H1 (cell line): ENCODE measurements around the gene LPCAT1. TPM values are rescaled to one million over a fixed set of nuclear protein-coding genes. Genes with fewer than 3 reads are reported as not detected.

Experiments used
- CTCF ChIA-PET: fragments of 300-600 bp; sonication (Branson Sonifier 250); formaldehyde crosslinking; loops from one replicate; lab custom pipeline; 2021; ENCODE audit not compliant: partially characterized antibody; lab: Charles Lee
- POLR2A ChIA-PET: fragments of 300-600 bp; sonication (Branson Sonifier 250); formaldehyde crosslinking; loops from one replicate; lab custom pipeline; 2021; ENCODE audit warnings: inconsistent platforms; ENCODE audit not compliant: partially characterized antibody; lab: Charles Lee
- DNase-seq, 2 experiments: peaks; one replicate each; pipeline versions ENCODE4 v3.0.0 to v3.0.0-alpha.2; 2010 to 2022; ENCODE audit warnings: low spot score in 2 of 2, low read depth in 1 of 2, mixed read lengths in 1 of 2
- FAIRE-seq: peaks from 2 replicates; lab custom pipeline; 2011; peaks lifted over from hg19 to GRCh38; lab: Jason Lieb, UNC
- H2AFZ ChIP-seq: 2 replicates; pipeline ENCODE4 v1.8.1; 2012; ENCODE audit warnings: low read length, inconsistent platforms
- H2AK5ac ChIP-seq: 2 replicates; pipeline ENCODE4 v1.6.1; 2013; ENCODE audit warnings: low read depth, low read length
- H2BK120ac ChIP-seq: replicated peaks from 2 replicates; pipeline ENCODE3; 2013; ENCODE audit warnings: low read depth, low read length, inconsistent platforms
- H2BK12ac ChIP-seq: 2 replicates; pipeline ENCODE4 v1.6.1; 2013; ENCODE audit warnings: low read depth, low read length
- H2BK15ac ChIP-seq: 2 replicates; pipeline ENCODE4 v1.6.1; 2013; ENCODE audit warnings: low read length
- H2BK20ac ChIP-seq: 2 replicates; pipeline ENCODE4 v1.6.1; 2013; ENCODE audit warnings: low read length
- H2BK5ac ChIP-seq: 2 replicates; pipeline ENCODE4 v1.6.1; 2013; ENCODE audit warnings: low read depth, low read length
- H3K14ac ChIP-seq: 2 replicates; pipeline ENCODE4 v1.6.1; 2013; ENCODE audit warnings: inconsistent platforms; ENCODE audit not compliant: insufficient read length
- H3K18ac ChIP-seq: 2 replicates; pipeline ENCODE4 v1.6.1; 2013; ENCODE audit warnings: low read length; ENCODE audit errors: extremely low read depth
- H3K23ac ChIP-seq: 2 replicates; pipeline ENCODE4 v1.6.1; 2013; ENCODE audit warnings: inconsistent platforms; ENCODE audit not compliant: insufficient read length
- H3K23me2 ChIP-seq: 2 replicates; pipeline ENCODE4 v1.6.1; 2013; ENCODE audit warnings: low read depth, low read length
- H3K27ac ChIP-seq: 2 replicates; pipeline ENCODE4 v1.6.1; 2011; ENCODE audit warnings: low read depth, low read length, inconsistent platforms
- H3K27me3 ChIP-seq, 4 experiments: replicated peaks in 1 of 4; 1 replicate in 1 of 4; 2 replicates in 3 of 4; pipeline versions ENCODE4 v1.6.1 to v1.8.1; 2011 to 2013; ENCODE audit warnings: low read length in 3 of 4, mild to moderate bottlenecking in 3 of 4, inconsistent platforms in 2 of 4, mixed read lengths in 2 of 4, moderate library complexity in 1 of 4; ENCODE audit not compliant: control insufficient read depth in 3 of 4, insufficient read depth in 3 of 4; ENCODE audit errors: extremely low read depth in 1 of 4
- H3K36me3 ChIP-seq, 4 experiments: 2 replicates each; pipeline versions ENCODE4 v1.6.1 to v1.8.1; 2011 to 2013; ENCODE audit warnings: mild to moderate bottlenecking in 4 of 4, low read length in 3 of 4, moderate library complexity in 2 of 4, control low read depth in 1 of 4, inconsistent platforms in 1 of 4; ENCODE audit not compliant: insufficient read depth in 4 of 4, control insufficient read depth in 2 of 4
- H3K4ac ChIP-seq: replicated peaks from 2 replicates; pipeline ENCODE3; 2013; ENCODE audit warnings: low read length, low read depth, mixed read lengths, inconsistent platforms; ENCODE audit not compliant: insufficient read length
- H3K4me1 ChIP-seq, 4 experiments: replicated peaks in 1 of 4; 1 replicate in 1 of 4; 2 replicates in 3 of 4; pipeline versions ENCODE4 v1.6.1 to v1.8.1; 2011 to 2013; ENCODE audit warnings: low read length in 3 of 4, inconsistent platforms in 2 of 4, mixed read lengths in 1 of 4; ENCODE audit not compliant: insufficient read depth in 4 of 4, control insufficient read depth in 3 of 4
- H3K4me2 ChIP-seq, 2 experiments: 2 replicates each; pipeline versions ENCODE4 v1.6.1 to v1.8.1; 2011 to 2013; ENCODE audit warnings: low read depth in 2 of 2, low read length in 2 of 2, control low read depth in 1 of 2, inconsistent platforms in 1 of 2, mild to moderate bottlenecking in 1 of 2; ENCODE audit not compliant: insufficient read depth in 1 of 2
- H3K4me3 ChIP-seq, 4 experiments: fragments of 200-600, 300-600 bp in 1 of 4; sonication (generic), shearing (Covaris generic), sonication (Bioruptor Twin) in 1 of 4; 2 replicates each; pipeline versions ENCODE4 v1.5.1 to v1.8.1; 2011 to 2016; ENCODE audit warnings: low read length in 4 of 4, low read depth in 3 of 4, control low read depth in 2 of 4, inconsistent platforms in 2 of 4, mild to moderate bottlenecking in 2 of 4, mixed read lengths in 1 of 4, moderate library complexity in 1 of 4; ENCODE audit not compliant: insufficient read depth in 2 of 4; ENCODE audit errors: extremely low read depth in 1 of 4
- H3K56ac ChIP-seq: replicated peaks from 2 replicates; pipeline ENCODE3; 2013; ENCODE audit warnings: low read depth, mild to moderate bottlenecking, mixed read lengths, low read length, inconsistent platforms; ENCODE audit not compliant: insufficient read length
- H3K79me1 ChIP-seq: 2 replicates; pipeline ENCODE4 v1.6.1; 2013; ENCODE audit warnings: low read depth, low read length, control low read depth
- H3K79me2 ChIP-seq, 2 experiments: 2 replicates each; pipeline versions ENCODE4 v1.6.1 to v1.8.1; 2012 to 2013; ENCODE audit warnings: low read length in 2 of 2, mild to moderate bottlenecking in 2 of 2, inconsistent platforms in 1 of 2; ENCODE audit not compliant: insufficient read depth in 2 of 2, control insufficient read depth in 1 of 2
- H3K9ac ChIP-seq, 4 experiments: replicated peaks in 1 of 4; 1 replicate in 1 of 4; 2 replicates in 3 of 4; pipeline versions ENCODE4 v1.6.1 to v1.8.1; 2011 to 2013; ENCODE audit warnings: low read depth in 3 of 4, low read length in 3 of 4, control low read depth in 2 of 4, mild to moderate bottlenecking in 2 of 4, moderate library complexity in 2 of 4, inconsistent platforms in 1 of 4; ENCODE audit errors: extremely low read depth in 1 of 4
- H3K9me3 ChIP-seq, 2 experiments: 2 replicates each; pipeline versions ENCODE4 v1.6.1 to v1.8.1; 2012 to 2013; ENCODE audit warnings: mild to moderate bottlenecking in 2 of 2, moderate library complexity in 2 of 2, control low read depth in 1 of 2, inconsistent platforms in 1 of 2, low read depth in 1 of 2, low read length in 1 of 2, mixed read lengths in 1 of 2; ENCODE audit not compliant: insufficient read depth in 2 of 2
- H4K20me1 ChIP-seq, 2 experiments: replicated peaks in 1 of 2; 2 replicates each; pipeline versions ENCODE3 to v1.8.1; 2011 to 2013; ENCODE audit warnings: inconsistent platforms in 2 of 2, low read length in 2 of 2, mild to moderate bottlenecking in 1 of 2; ENCODE audit not compliant: insufficient read depth in 2 of 2, control insufficient read depth in 1 of 2
- H4K5ac ChIP-seq: 2 replicates; pipeline ENCODE4 v1.6.1; 2013; ENCODE audit warnings: low read length, low read depth, mixed read lengths, inconsistent platforms; ENCODE audit not compliant: insufficient read length
- H4K8ac ChIP-seq: 2 replicates; pipeline ENCODE4 v1.8.0; 2013; ENCODE audit warnings: mild to moderate bottlenecking, moderate library complexity, low read length, inconsistent platforms; ENCODE audit not compliant: insufficient read depth; ENCODE audit errors: extremely low read depth
- H4K91ac ChIP-seq: replicated peaks from 2 replicates; pipeline ENCODE3; 2013; ENCODE audit warnings: low read length, mixed read lengths, inconsistent platforms; ENCODE audit not compliant: insufficient read length
- CHD2 ChIP-seq: IDR thresholded peaks from 2 replicates; pipeline ENCODE4 v1.6.1; 2012; ENCODE audit warnings: low read length, improper control_type of control experiment
- CREB1 ChIP-seq: IDR thresholded peaks from 2 replicates; pipeline ENCODE4 v1.6.1; 2012; ENCODE audit warnings: inconsistent platforms
- GABPA ChIP-seq: IDR thresholded peaks from 2 replicates; pipeline ENCODE4 v1.6.1; 2011; ENCODE audit warnings: mild to moderate bottlenecking, low read length, moderate library complexity, borderline replicate concordance; ENCODE audit not compliant: insufficient read depth
- GTF2F1 ChIP-seq: IDR thresholded peaks from 2 replicates; pipeline ENCODE4 v1.6.1; 2012; ENCODE audit warnings: low read depth, low read length, improper control_type of control experiment, borderline replicate concordance
- HDAC2 ChIP-seq, 2 experiments: fragments of 300-600 bp in 1 of 2; sonication (generic) in 1 of 2; IDR thresholded peaks; 2 replicates each; pipeline ENCODE4 v1.6.1; 2011 to 2012; ENCODE audit warnings: low read depth in 2 of 2, low read length in 2 of 2, mild to moderate bottlenecking in 2 of 2, moderate library complexity in 2 of 2, borderline replicate concordance in 1 of 2, inconsistent platforms in 1 of 2
- MAFK ChIP-seq: IDR thresholded peaks from 2 replicates; pipeline ENCODE4 v1.6.1; 2012; ENCODE audit warnings: low read depth, mild to moderate bottlenecking, improper control_type of control experiment, low read length
- POLR2AphosphoS5 ChIP-seq: IDR thresholded peaks from 2 replicates; pipeline ENCODE4 v1.6.1; 2011; ENCODE audit warnings: low read depth, low read length
- RAD21 ChIP-seq, 2 experiments: IDR thresholded peaks in 1 of 2; conservative IDR thresholded peaks in 1 of 2; 2 replicates each; pipeline ENCODE4 v1.6.1; 2011; ENCODE audit warnings: low read depth in 2 of 2, low read length in 2 of 2, improper control_type of control experiment in 1 of 2, inconsistent platforms in 1 of 2, mild to moderate bottlenecking in 1 of 2, moderate library complexity in 1 of 2
- RNF2 ChIP-seq: fragments of 200-900, 300-1000 bp; sonication (generic); IDR thresholded peaks from 2 replicates; pipeline ENCODE4 v1.7.1; 2016; ENCODE audit warnings: borderline replicate concordance, low read depth, mild to moderate bottlenecking, antibody characterized with exemption, low read length; ENCODE audit not compliant: poor library complexity, severe bottlenecking; ENCODE audit errors: missing control alignments
- RXRA ChIP-seq: IDR thresholded peaks from 2 replicates; pipeline ENCODE4 v1.6.1; 2011; ENCODE audit warnings: low read depth, mild to moderate bottlenecking, low read length, moderate library complexity; ENCODE audit not compliant: insufficient read depth
- SIN3A ChIP-seq, 2 experiments: IDR thresholded peaks in 1 of 2; conservative IDR thresholded peaks in 1 of 2; 2 replicates each; pipeline ENCODE4 v1.6.1; 2011 to 2012; ENCODE audit warnings: low read length in 2 of 2, improper control_type of control experiment in 1 of 2, low read depth in 1 of 2, mild to moderate bottlenecking in 1 of 2
- SRF ChIP-seq: IDR thresholded peaks from 2 replicates; pipeline ENCODE4 v1.6.1; 2011; ENCODE audit warnings: mild to moderate bottlenecking, low read depth, low read length, moderate library complexity
- YY1 ChIP-seq: IDR thresholded peaks from 2 replicates; pipeline ENCODE4 v1.6.1; 2011; ENCODE audit warnings: low read depth, mild to moderate bottlenecking, low read length
- WGBS, 2 experiments: shearing (Covaris generic) in 1 of 2; methylation state at CpG; one replicate each; pipeline versions ENCODE4 v1.1.6 to v1.1.7; 2013 to 2015; ENCODE audit warnings: low lambda C conversion rate in 2 of 2, mixed read lengths in 2 of 2, inconsistent platforms in 1 of 2, low coverage in 1 of 2, missing lambda C conversion rate in 1 of 2; ENCODE audit not compliant: insufficient replicate concordance in 2 of 2, insufficient coverage in 1 of 2, insufficient read length in 1 of 2; ENCODE audit errors: extremely low coverage in 1 of 2, missing lambda C conversion rate in 1 of 2; 5-methylcytosine and 5-hydroxymethylcytosine counted together
- polyA plus RNA-seq, 7 experiments: library from polyadenylated mRNA; depleted of rRNA in 3 of 7; stranded (reverse) in 5 of 7; unstranded in 2 of 7; fragments of >200 nt in 5 of 7; fragments of 200-250 nt in 2 of 7; gene quantifications; 1 replicate in 5 of 7; 2 replicates in 1 of 7; 4 replicates in 1 of 7; pipeline versions ENCODE4 v1.2.1 to v1.2.3, GENCODE V29; 2011 to 2013; ENCODE audit warnings: missing spikeins in 2 of 7, mixed read lengths in 2 of 7
- total RNA-seq: library from RNA; stranded (reverse); fragmentation: NEBNext Ultra II Directional; extraction: Animal tissue kit (Norgen Biotek cat#: 25700); gene quantifications from 2 replicates; pipeline ENCODE4 v1.2.1, GENCODE V29; 2021

LPCAT1 gene
- total and polyA plus RNA-seq, 2 of the 8 experiments (the other 6 are each of a cell fraction or from before 2014, with no cell fraction given) = 107 to 260 TPM

GRCh38 chr5:1412621-1413020, 111.1 kb downstream of the LPCAT1 start:
- Histone ChIP-seq H3K9ac (no peak overlapping the region), H2BK15ac (no peak overlapping the region), H2AFZ (no peak overlapping the region), H3K56ac (no peak overlapping the region), H4K8ac (no peak overlapping the region), H3K27me3 (no peaks in the 10 kb centered on the region), H3K4me3 (no peak overlapping the region), H2BK12ac (no peak overlapping the region; the same call in 1 of the 2 replicates), H3K4ac (no peak overlapping the region), H2AK5ac (no peak overlapping the region), H3K23ac (no peak overlapping the region), H4K91ac (no peak overlapping the region), H3K79me2 (no peaks in the 10 kb centered on the region), H3K79me1 (no peaks in the 10 kb centered on the region), H3K27ac (no peak overlapping the region), H2BK120ac (no peak overlapping the region), H4K20me1 (peaks cover 0 to 7% of the 10 kb centered on the region in 2 experiments), H2BK5ac (no peak overlapping the region), H3K14ac (no peak overlapping the region), H4K5ac (no peak overlapping the region), H3K36me3 (no peaks in the 10 kb centered on the region), H3K4me1 (peaks cover 0 to 14% (median 8%) of the 10 kb centered on the region in 4 experiments; a peak in 5 of 7 replicates), H3K18ac (no peak overlapping the region), H3K9me3 (no peaks in the 10 kb centered on the region), H3K4me2 (no peak overlapping the region), H2BK20ac (no peak overlapping the region), H3K23me2 (0 out of 2 replicates have a peak, but pooled peaks cover 2% of the 10 kb centered on the region)
- CTCF ChIA-PET = interaction anchor here (0.6 to 1.4 kb wide), 2 partner anchors 58 to 718 kb away, joined by 3 read pairs; no protein-coding TSS in a partner anchor
- FAIRE-seq = no peak
- POLR2A ChIA-PET = interaction anchor here (0.6 to 1.1 kb wide), 3 partner anchors 32 to 118 kb away, joined by 3 to 4 read pairs (median 3); partner anchors contain the start of gene TERT
- whole genome bisulfite sequencing, 2 experiments = 79% methylated on average over 10 of the region's 10 CpGs; no CpG with 5 or more reads in 1 of the 2 experiments
- DNase-seq = no peak
- TF ChIP-seq GABPA (no peak), YY1 (no peak), RXRA (no peak), POLR2AphosphoS5 (no peak), HDAC2 (IDR thresholded peaks at IDR 0.05; ENCODE audit: borderline replicate concordance in 1 of 2, low read depth in 2 of 2, low read length in 2 of 2) (no peak), GTF2F1 (no peak), CREB1 (no peak), CHD2 (no peak), SIN3A (conservative IDR thresholded peaks at IDR 0.05 in 1 of 2, IDR thresholded peaks at IDR 0.05 in 1 of 2; ENCODE audit: low read depth in 1 of 2, low read length in 2 of 2) (no peak), RNF2 (no peak), SRF (no peak), RAD21 (IDR thresholded peaks at IDR 0.05 in 1 of 2, conservative IDR thresholded peaks at IDR 0.05 in 1 of 2; ENCODE audit: low read depth in 2 of 2, low read length in 2 of 2) (no peak), MAFK (no peak)
